Renal cortical epithelial cell (primary cell): ENCODE data around the gene KCNMB1. TPM values are rescaled to one million over a fixed set of nuclear protein-coding genes. Genes with fewer than 3 reads are reported as not detected.

ENCODE experiments used
- DNase-seq: peaks from one replicate; pipeline ENCODE4 v3.0.0-alpha.2; 2011; ENCODE audit warnings: low read depth
- total RNA-seq: library from RNA; depleted of rRNA; stranded (reverse); fragments of >200 nt; gene quantifications from 2 replicates; pipeline ENCODE4 v1.2.3, GENCODE V29; 2014

Gene KCNMB1
- total RNA-seq, 1 donor from 2014 or later = not detected

- no peak for DNase-seq
These were observed 47.6 kb downstream of the KCNMB1 start for GRCh38 chr5:170341545-170341944.

GRCh38 chr5:170339780-170340167 lies 49.4 kb downstream of the KCNMB1 start:
- no peak for DNase-seq

- DNase-seq = no peak
These were observed 50.0 kb downstream of the KCNMB1 start for GRCh38 chr5:170338933-170339779.

- DNase-seq = no peak
These were observed 50.9 kb downstream of the KCNMB1 start for GRCh38 chr5:170338291-170338690.

- no peak for DNase-seq
These were observed 52.0 kb downstream of the KCNMB1 start for GRCh38 chr5:170337045-170337733.

GRCh38 chr5:170336065-170336464 lies 53.1 kb downstream of the KCNMB1 start:
- DNase-seq = no peak

GRCh38 chr5:170334626-170335025 lies 54.5 kb downstream of the KCNMB1 start:
- no peak for DNase-seq

- no peak for DNase-seq
These were observed 55.8 kb downstream of the KCNMB1 start for GRCh38 chr5:170333161-170333910.

GRCh38 chr5:170332058-170332457 lies 57.1 kb downstream of the KCNMB1 start:
- no peak for DNase-seq

GRCh38 chr5:170330568-170331054 lies 58.6 kb downstream of the KCNMB1 start:
- no peak for DNase-seq

- DNase-seq = no peak
These were observed 59.6 kb downstream of the KCNMB1 start for GRCh38 chr5:170329524-170329923.

GRCh38 chr5:170327829-170328228 lies 61.3 kb downstream of the KCNMB1 start:
- no peak for DNase-seq

- no peak for DNase-seq
These were observed 62.0 kb downstream of the KCNMB1 start for GRCh38 chr5:170327168-170327567.

Other genes with a start within 250 kb of the KCNMB1 start
- not detected in 2 replicates for gene C5orf58, start 156.4 kb downstream of the KCNMB1 start, total RNA-seq
- not detected in 2 replicates for gene LCP2, start 91.6 kb downstream of the KCNMB1 start, total RNA-seq
- 12.2 and 32.4 TPM in 2 replicates for gene KCNIP1, start 114.7 kb upstream of the KCNMB1 start, total RNA-seq